ENCODE data around the gene ERF. TPM values are rescaled to one million over a fixed set of nuclear protein-coding genes. Genes with fewer than 3 reads are reported as not detected.

The ERF gene
- total and polyA plus RNA-seq, 2 of the 8 experiments (the other 6 are each of a cell fraction or from before 2014, with no cell fraction given), result 43.7 to 62.7 TPM

- no peak for DNase-seq (ENCODE audit: low read depth in 1 of 2, low spot score in 2 of 2)
- no peak for TF ChIP-seq POLR2A (IDR thresholded peaks at IDR 0.05; ENCODE audit: control extremely low read depth in 1 of 2, low read depth in 2 of 2, low read length in 2 of 2)
- no peak for TF ChIP-seq NANOG (IDR thresholded peaks at IDR 0.05; ENCODE audit: insufficient read depth, low read depth, low read length, poor library complexity, severe bottlenecking)
- no peak for TF ChIP-seq JUN (IDR thresholded peaks at IDR 0.05; ENCODE audit: low read depth, low read length)
- no peak for TF ChIP-seq SP4 (IDR thresholded peaks at IDR 0.05; ENCODE audit: low read length)
- TF ChIP-seq EZH2 (IDR thresholded peaks at IDR 0.05; ENCODE audit: low read depth, low read length, severe bottlenecking), result no peak
- TF ChIP-seq KDM1A (IDR thresholded peaks at IDR 0.05; ENCODE audit: borderline replicate concordance, low read length), result no peak
- no peak for TF ChIP-seq RXRA (IDR thresholded peaks at IDR 0.05; ENCODE audit: insufficient read depth, low read depth, low read length)
- TF ChIP-seq SIRT6 (IDR thresholded peaks at IDR 0.05; ENCODE audit: low read length), result no peak
- no peak for TF ChIP-seq ATF3 (IDR thresholded peaks at IDR 0.05; ENCODE audit: insufficient read depth, low read depth, low read length)
- TF ChIP-seq FOSL1 (IDR thresholded peaks at IDR 0.05; ENCODE audit: insufficient read depth, low read depth, low read length), result no peak
- no peak for TF ChIP-seq SAP30 (IDR thresholded peaks at IDR 0.05; ENCODE audit: insufficient read depth, insufficient replicate concordance, low read length)
These were observed 56.1 kb downstream of the ERF start for GRCh38 chr19:42198676-42199439.

More at GRCh38 chr19:42198676-42199439, 56.1 kb downstream of the ERF start:
- Histone ChIP-seq H2AFZ (ENCODE audit: low read length) (no peak overlapping the region), H3K14ac (ENCODE audit: insufficient read length) (no peak overlapping the region), H2BK15ac (ENCODE audit: low read length) (0 out of 2 replicates have a peak overlapping the region, but pooled peaks have one; percentile 12), H3K4me1 (replicated peaks in 1 of 4; ENCODE audit: control insufficient read depth in 3 of 4, insufficient read depth in 4 of 4, low read length in 3 of 4) (peaks cover 0 to 25% (median 12%) of the 10 kb centered on the region in 4 experiments; a peak in 6 of 7 replicates), H4K20me1 (replicated peaks in 1 of 2; ENCODE audit: control insufficient read depth in 1 of 2, insufficient read depth in 2 of 2, low read length in 2 of 2) (peaks cover 8 to 27% of the 10 kb centered on the region in 2 experiments), H2AK5ac (ENCODE audit: low read depth, low read length) (no peak overlapping the region), H3K4ac (replicated peaks; ENCODE audit: insufficient read length, low read depth, low read length) (peak overlapping the region; percentile 2), H3K79me1 (ENCODE audit: low read depth, low read length) (peaks cover 11% of the 10 kb centered on the region), H4K8ac (ENCODE audit: extremely low read depth, insufficient read depth, low read length) (no peak overlapping the region), H3K9ac (replicated peaks in 1 of 4; ENCODE audit: extremely low read depth in 1 of 4, low read depth in 3 of 4, low read length in 3 of 4) (no peak overlapping the region), H4K5ac (ENCODE audit: insufficient read length, low read depth, low read length) (no peak overlapping the region), H3K23me2 (ENCODE audit: low read depth, low read length) (no peaks in the 10 kb centered on the region), H3K56ac (replicated peaks; ENCODE audit: insufficient read length, low read depth, low read length) (no peak overlapping the region), H3K18ac (ENCODE audit: extremely low read depth, low read length) (no peak overlapping the region), H3K9me3 (ENCODE audit: insufficient read depth in 2 of 2, low read depth in 1 of 2, low read length in 1 of 2) (no peaks in the 10 kb centered on the region), H3K4me3 (ENCODE audit: extremely low read depth in 1 of 4, insufficient read depth in 2 of 4, low read depth in 3 of 4, low read length in 4 of 4) (no peak overlapping the region), H2BK120ac (replicated peaks; ENCODE audit: low read depth, low read length) (no peak overlapping the region), H2BK20ac (ENCODE audit: low read length) (no peak overlapping the region), H2BK5ac (ENCODE audit: low read depth, low read length) (peak overlapping the region; percentile 71; the same call in 1 of the 2 replicates), H3K4me2 (ENCODE audit: insufficient read depth in 1 of 2, low read depth in 2 of 2, low read length in 2 of 2) (no peak overlapping the region), H3K36me3 (ENCODE audit: control insufficient read depth in 2 of 4, insufficient read depth in 4 of 4, low read length in 3 of 4) (peaks cover 4 to 42% (median 14%) of the 10 kb centered on the region in 4 experiments; a peak in 6 of 8 replicates), H4K91ac (replicated peaks; ENCODE audit: insufficient read length, low read length) (no peak overlapping the region), H2BK12ac (ENCODE audit: low read depth, low read length) (peak overlapping the region; percentile 6; the same call in 1 of the 2 replicates), H3K79me2 (ENCODE audit: control insufficient read depth in 1 of 2, insufficient read depth in 2 of 2, low read length in 2 of 2) (peaks cover 0 to 26% of the 10 kb centered on the region in 2 experiments; a peak in 1 of 4 replicates), H3K27me3 (replicated peaks in 1 of 4; ENCODE audit: control insufficient read depth in 3 of 4, extremely low read depth in 1 of 4, insufficient read depth in 3 of 4, low read length in 3 of 4) (no peaks in the 10 kb centered on the region), H3K23ac (ENCODE audit: insufficient read length) (no peak overlapping the region), H3K27ac (ENCODE audit: low read depth, low read length) (peak overlapping the region; percentile 15)
- ChIA-PET CTCF (ENCODE audit: partially characterized antibody) (interaction anchor here (1.1 to 4.1 kb wide), 8 partner anchors 8 to 98 kb away, joined by 3 to 24 read pairs (median 5); partner anchors contain the start of gene POU2F2), POLR2A (ENCODE audit: partially characterized antibody) (interaction anchor here (0.8 to 1.2 kb wide), 5 partner anchors 16 to 99 kb away, joined by 3 to 4 read pairs (median 3); no protein-coding TSS in a partner anchor)
- no peak for FAIRE-seq
- 83% methylated on average over 7 of the region's 7 CpGs; no CpG with 5 or more reads in 1 of the 2 experiments for WGBS, 2 experiments (ENCODE audit: extremely low coverage in 1 of 2, insufficient coverage in 1 of 2, insufficient read length in 1 of 2, insufficient replicate concordance in 2 of 2, low coverage in 1 of 2, low lambda C conversion rate in 2 of 2, missing lambda C conversion rate in 1 of 2)
